Measurements from ENCODE around the gene FKBP8. TPM values are rescaled to one million over a fixed set of nuclear protein-coding genes. Genes with fewer than 3 reads are reported as not detected.

The FKBP8 gene
- total RNA-seq, 1 experiment from 2014 or later = 345 TPM

GRCh38 chr19:18557411-18558201, 14.2 kb upstream of the FKBP8 start, which contains the start of gene KXD1 (continued):
- TF ChIP-seq, protein P1, sequence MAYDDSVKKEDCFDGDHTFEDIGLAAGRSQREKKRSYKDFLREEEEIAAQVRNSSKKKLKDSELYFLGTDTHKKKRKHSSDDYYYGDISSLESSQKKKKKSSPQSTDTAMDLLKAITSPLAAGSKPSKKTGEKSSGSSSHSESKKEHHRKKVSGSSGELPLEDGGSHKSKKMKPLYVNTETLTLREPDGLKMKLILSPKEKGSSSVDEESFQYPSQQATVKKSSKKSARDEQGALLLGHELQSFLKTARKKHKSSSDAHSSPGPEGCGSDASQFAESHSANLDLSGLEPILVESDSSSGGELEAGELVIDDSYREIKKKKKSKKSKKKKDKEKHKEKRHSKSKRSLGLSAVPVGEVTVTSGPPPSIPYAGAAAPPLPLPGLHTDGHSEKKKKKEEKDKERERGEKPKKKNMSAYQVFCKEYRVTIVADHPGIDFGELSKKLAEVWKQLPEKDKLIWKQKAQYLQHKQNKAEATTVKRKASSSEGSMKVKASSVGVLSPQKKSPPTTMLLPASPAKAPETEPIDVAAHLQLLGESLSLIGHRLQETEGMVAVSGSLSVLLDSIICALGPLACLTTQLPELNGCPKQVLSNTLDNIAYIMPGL (CRISPR knock-in tag; IDR thresholded peaks at IDR 0.05) = 0 out of 2 replicates have a peak, but pooled peaks have one; percentile 40
- TF ChIP-seq ZNF281 (CRISPR knock-in tag; IDR thresholded peaks at IDR 0.05) (no peak), SP1 (CRISPR knock-in tag; conservative IDR thresholded peaks at IDR 0.05) (peak; percentile 80; the same call in 1 of the 2 replicates), NFE2L1 (CRISPR knock-in tag; IDR thresholded peaks at IDR 0.05) (0 out of 2 replicates have a peak, but pooled peaks have one; percentile 42), IRF2 (CRISPR knock-in tag; IDR thresholded peaks at IDR 0.05; ENCODE audit: borderline replicate concordance, low read depth) (no peak), SMAD4 (CRISPR knock-in tag; IDR thresholded peaks at IDR 0.05) (no peak), TEAD1 (CRISPR knock-in tag; IDR thresholded peaks at IDR 0.05) (peak; percentile 52; the same call in 1 of the 2 replicates), CBFB (CRISPR knock-in tag; IDR thresholded peaks at IDR 0.05; ENCODE audit: low read depth) (no peak), SMAD3 (CRISPR knock-in tag; IDR thresholded peaks at IDR 0.05; ENCODE audit: borderline replicate concordance) (no peak), ZNF121 (CRISPR knock-in tag; IDR thresholded peaks at IDR 0.05) (no peak), CREM (CRISPR knock-in tag; IDR thresholded peaks at IDR 0.05) (peak; percentile 78; the same call in 1 of the 2 replicates), PRRX2 (CRISPR knock-in tag; IDR thresholded peaks at IDR 0.05) (0 out of 2 replicates have a peak, but pooled peaks have one; percentile 11), ZNF317 (CRISPR knock-in tag; IDR thresholded peaks at IDR 0.05; ENCODE audit: borderline replicate concordance, low read depth) (no peak), E2F4 (CRISPR knock-in tag; IDR thresholded peaks at IDR 0.05; ENCODE audit: borderline replicate concordance, low read depth) (no peak), FOXJ3 (CRISPR knock-in tag; IDR thresholded peaks at IDR 0.05; ENCODE audit: borderline replicate concordance) (no peak), ZNF512 (CRISPR knock-in tag; IDR thresholded peaks at IDR 0.05; ENCODE audit: borderline replicate concordance) (no peak), TCF7 (CRISPR knock-in tag; IDR thresholded peaks at IDR 0.05; ENCODE audit: low read depth) (no peak)
- TF ChIP-seq, protein P2, sequence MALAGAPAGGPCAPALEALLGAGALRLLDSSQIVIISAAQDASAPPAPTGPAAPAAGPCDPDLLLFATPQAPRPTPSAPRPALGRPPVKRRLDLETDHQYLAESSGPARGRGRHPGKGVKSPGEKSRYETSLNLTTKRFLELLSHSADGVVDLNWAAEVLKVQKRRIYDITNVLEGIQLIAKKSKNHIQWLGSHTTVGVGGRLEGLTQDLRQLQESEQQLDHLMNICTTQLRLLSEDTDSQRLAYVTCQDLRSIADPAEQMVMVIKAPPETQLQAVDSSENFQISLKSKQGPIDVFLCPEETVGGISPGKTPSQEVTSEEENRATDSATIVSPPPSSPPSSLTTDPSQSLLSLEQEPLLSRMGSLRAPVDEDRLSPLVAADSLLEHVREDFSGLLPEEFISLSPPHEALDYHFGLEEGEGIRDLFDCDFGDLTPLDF (CRISPR knock-in tag; IDR thresholded peaks at IDR 0.05) = no peak
- TF ChIP-seq, protein P3, sequence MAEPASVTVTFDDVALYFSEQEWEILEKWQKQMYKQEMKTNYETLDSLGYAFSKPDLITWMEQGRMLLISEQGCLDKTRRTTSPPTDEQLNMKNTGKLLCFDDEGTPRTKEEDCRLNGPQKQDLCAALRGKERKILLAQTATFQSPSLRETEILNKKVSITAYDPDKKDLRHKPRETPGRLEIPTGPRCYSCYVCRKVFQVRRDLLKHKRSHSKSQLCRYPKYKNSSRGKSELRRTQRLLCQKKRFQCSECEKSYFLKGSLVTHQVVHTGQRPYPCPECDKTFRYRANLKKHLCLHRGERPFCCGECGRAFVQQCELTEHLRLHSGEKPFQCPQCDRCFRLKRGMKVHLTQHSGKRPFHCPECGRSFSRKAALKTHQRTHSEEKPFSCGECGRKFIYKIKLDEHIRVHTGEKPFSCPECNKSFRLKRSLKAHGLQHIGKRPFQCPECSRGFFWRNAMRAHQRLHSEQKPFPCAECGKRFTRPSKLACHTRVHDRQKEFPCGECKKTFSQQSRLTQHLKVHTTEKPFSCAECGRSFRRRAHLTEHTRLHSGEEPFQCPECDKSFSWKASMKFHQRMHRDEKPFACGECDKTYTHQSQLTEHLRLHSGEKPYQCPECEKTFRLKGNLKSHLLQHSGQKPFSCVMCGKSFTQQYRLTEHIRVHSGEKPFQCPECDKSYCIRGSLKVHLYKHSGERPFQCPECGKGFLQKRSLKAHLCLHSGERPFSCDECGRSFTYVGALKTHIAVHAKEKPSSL (CRISPR knock-in tag; conservative IDR thresholded peaks at IDR 0.05) = no peak
- TF ChIP-seq, protein P4, sequence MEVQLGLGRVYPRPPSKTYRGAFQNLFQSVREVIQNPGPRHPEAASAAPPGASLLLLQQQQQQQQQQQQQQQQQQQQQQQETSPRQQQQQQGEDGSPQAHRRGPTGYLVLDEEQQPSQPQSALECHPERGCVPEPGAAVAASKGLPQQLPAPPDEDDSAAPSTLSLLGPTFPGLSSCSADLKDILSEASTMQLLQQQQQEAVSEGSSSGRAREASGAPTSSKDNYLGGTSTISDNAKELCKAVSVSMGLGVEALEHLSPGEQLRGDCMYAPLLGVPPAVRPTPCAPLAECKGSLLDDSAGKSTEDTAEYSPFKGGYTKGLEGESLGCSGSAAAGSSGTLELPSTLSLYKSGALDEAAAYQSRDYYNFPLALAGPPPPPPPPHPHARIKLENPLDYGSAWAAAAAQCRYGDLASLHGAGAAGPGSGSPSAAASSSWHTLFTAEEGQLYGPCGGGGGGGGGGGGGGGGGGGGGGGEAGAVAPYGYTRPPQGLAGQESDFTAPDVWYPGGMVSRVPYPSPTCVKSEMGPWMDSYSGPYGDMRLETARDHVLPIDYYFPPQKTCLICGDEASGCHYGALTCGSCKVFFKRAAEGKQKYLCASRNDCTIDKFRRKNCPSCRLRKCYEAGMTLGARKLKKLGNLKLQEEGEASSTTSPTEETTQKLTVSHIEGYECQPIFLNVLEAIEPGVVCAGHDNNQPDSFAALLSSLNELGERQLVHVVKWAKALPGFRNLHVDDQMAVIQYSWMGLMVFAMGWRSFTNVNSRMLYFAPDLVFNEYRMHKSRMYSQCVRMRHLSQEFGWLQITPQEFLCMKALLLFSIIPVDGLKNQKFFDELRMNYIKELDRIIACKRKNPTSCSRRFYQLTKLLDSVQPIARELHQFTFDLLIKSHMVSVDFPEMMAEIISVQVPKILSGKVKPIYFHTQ (CRISPR knock-in tag; IDR thresholded peaks at IDR 0.05) = no peak
- TF ChIP-seq, protein P5, sequence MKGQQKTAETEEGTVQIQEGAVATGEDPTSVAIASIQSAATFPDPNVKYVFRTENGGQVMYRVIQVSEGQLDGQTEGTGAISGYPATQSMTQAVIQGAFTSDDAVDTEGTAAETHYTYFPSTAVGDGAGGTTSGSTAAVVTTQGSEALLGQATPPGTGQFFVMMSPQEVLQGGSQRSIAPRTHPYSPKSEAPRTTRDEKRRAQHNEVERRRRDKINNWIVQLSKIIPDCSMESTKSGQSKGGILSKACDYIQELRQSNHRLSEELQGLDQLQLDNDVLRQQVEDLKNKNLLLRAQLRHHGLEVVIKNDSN (CRISPR knock-in tag; IDR thresholded peaks at IDR 0.05) = peak; percentile 45; the same call in 1 of the 2 replicates
- TF ChIP-seq, protein P6, sequence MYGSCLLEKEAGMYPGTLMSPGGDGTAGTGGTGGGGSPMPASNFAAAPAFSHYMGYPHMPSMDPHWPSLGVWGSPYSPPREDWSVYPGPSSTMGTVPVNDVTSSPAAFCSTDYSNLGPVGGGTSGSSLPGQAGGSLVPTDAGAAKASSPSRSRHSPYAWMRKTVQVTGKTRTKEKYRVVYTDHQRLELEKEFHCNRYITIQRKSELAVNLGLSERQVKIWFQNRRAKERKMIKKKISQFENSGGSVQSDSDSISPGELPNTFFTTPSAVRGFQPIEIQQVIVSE (CRISPR knock-in tag; IDR thresholded peaks at IDR 0.05; ENCODE audit: borderline replicate concordance) = no peak

All from WTC11 (cell line).